HL-60/S4 treated with retinoic acid at 250 ng/mL for 4 days and 3 days (cell line): ENCODE data around the gene SBNO1.
"Not testable (repeated sequence)": the region's sequence is repeated elsewhere in the genome, so short reads cannot be mapped to it uniquely, and the experiment has no call there.

Source experiments
- in situ Hi-C: fragments of 300-500 bp; cut with MboI; formaldehyde crosslinking; loops from 2 replicates; pipeline ENCODE4 v1.7.0; 2022; ENCODE audit warnings: low sequenced_read_pairs

The SBNO1 gene

DNA sequence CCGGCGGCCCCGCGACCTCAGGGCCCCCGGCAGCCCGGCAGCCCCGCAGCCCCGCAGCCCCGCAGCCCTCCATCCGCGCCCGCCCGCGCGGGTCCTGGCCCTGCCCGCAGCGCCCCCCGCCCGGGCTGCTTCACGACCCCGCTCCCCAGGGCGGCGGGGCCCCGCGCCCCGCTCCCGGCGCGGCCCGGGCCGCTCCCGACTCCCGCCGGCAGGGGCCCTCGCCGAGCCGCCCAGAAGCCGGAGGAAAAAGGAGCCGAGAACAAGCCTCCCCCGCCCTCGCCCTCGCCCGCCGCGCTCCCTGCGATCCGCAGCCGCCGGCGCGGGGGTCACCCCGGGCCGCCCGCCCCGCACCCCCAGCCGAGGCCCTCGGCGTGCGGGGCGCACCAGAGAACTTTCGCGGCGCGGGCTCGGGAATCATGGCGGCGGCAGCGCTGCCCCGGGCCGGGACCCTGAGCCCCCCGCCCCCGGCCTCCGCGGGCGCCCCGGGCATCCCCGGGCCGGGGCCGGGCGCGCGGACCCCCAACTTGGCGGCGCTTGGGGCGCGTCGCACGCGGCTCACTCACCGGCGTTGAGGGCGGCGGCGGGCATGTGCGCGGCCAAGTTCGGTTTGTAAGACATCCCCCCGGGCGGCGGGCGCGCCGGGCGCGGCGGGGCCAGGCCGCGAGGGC lies 93.5 kb downstream of the SBNO1 start:
- in situ Hi-C loops, result no loop called here

DNA sequence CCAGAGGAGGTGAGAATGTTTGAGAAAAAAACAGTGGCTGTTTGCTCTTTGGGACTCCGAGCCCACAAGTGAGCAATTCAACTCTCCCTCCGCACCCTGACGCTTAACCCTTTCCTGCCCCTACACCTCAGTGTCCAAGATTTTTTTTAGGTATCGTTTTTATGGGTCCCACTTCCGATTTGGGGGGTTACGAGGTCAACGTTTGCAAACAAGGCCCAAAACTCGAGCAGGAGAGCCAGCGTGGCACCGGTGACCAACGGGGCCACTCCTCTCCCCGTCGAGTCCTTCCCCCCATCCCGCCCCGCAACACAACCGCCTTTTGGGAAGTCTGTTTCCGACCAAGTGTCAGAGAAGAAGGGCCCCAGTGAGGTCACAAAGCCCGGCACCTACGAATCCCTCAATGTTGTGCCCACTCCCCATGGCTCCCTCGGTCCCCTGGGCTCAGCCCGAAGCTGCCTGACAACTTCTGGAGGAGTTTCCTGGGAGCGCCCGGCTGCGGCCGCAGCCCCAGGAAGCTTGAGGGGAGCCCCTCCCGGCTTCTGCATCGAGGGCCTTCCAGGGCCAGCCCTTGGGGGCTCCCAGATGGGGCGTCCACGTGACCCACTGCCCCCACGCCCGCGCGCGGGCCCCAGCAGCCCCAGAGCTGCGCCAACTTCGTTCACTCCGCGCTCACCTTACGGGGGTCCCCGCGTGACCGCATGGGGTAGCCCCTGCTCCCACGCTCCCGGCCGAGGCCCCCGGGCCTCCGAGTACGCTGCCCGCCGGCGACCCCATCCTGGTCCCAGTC lies 94.2 kb downstream of the SBNO1 start:
- in situ Hi-C loops, result no loop called here

GRCh38 chr12:123269896-123270213 lies 94.8 kb downstream of the SBNO1 start:
- in situ Hi-C loops, result no loop called here

- in situ Hi-C loops, result no loop called here
These were observed 95.2 kb downstream of the SBNO1 start for GRCh38 chr12:123269395-123269892.

GRCh38 chr12:123268850-123269249 lies 95.8 kb downstream of the SBNO1 start:
- in situ Hi-C loops, result no loop called here

DNA sequence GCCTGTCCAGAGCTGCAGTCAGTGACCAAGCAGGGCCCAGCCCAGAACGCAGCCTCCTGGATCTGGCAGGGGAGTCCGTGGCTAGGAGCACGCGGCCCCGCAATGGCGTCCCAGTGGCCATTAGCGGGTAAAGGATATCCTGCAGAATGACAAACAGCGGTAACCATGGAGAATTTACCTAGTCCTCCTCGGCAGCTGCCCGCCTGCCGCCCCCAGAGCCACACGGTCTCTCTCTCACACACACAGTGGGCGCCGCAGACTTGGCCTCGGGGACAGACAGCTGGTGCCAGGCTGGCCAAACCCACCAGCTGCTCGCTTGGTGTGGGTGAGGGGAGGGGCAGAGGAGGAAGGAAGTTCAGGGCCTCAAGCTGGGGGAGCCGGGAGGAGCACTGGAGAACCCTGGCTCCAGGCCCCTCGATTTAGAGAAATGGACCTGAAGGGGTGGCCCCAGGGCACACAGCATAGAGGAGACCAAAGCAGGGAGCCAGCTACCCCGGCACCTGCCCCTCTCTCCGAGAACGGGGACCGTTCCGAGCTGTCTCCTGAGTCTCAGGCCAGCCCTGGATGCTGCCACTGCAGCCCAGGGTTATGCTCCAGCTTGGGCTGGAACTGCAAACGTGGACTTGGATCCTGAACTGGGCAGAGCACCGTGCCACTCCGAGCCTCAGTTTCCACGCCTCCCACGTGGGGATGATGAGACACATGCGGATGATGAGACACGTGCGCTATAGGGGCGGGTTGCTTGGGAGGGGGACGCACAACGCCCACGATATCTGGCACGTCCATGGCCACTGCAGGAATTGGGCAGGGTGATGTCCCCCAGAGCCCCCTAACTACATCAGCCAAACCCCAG lies 96.4 kb downstream of the SBNO1 start:
- in situ Hi-C loops, result no loop called here

- in situ Hi-C loops, result no loop called here
These were observed 97.2 kb downstream of the SBNO1 start for GRCh38 chr12:123267335-123267920.

- in situ Hi-C loops, result no loop called here
These were observed 97.9 kb downstream of the SBNO1 start for GRCh38 chr12:123266679-123267277.

DNA sequence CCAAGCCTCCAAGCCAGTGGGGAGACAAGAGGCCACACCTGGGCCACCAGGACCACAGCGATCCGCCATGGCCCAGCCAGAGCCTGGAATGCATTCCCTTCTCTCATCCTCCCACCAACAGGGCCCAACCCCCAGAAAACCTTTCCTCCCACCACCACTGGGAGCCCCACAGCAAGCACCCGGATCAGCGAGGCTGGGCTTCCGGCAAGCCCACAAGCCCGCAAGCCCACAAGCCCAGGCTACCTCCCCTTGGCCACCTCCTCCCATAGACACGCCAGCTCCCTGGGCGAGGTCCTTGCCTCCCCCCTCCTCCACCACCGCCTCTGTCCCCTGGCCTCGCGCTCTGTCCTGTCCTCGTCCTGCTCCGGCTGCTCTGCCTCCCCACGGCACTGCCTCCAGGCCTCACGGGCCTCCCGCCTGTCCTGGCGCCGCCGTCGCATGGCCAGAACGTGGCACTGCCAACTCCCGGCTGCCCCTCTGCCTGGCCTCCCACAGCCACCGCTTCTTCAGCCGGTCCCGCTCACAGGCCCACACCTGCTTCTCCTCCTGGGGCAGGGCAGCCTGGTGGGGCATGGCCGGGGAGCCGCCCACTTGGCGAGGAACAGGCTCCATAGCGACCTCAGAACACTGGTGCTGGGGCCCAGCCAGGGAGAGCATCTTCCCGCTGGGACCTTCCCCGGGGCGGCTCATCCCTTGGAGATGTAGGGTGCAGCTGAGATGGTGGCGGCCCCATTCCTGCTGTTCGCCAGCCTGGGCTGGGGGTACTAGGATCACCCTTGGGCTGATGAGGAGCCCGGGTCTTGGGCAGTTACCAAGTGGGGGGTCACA lies 98.6 kb downstream of the SBNO1 start:
- in situ Hi-C loops, result no loop called here

DNA sequence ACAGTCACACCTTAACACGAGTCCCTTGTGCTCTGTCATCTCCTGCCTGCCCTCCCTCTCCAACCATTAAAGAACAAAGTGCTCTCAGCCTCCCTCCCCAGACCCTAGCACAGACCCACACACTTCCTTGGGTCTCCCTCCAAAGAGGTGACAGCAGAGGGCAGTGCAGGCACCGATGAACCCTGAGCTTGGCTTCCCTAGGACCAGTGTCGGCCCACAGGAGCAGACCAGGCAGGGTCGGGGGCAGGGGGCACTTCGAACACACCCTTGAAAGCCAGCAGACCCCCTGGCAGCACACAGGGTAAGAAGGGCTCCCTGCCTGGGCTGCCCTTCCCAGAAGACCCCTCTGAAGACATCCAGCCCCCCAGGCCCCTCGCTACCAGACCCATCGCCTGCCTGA lies 100.0 kb downstream of the SBNO1 start:
- in situ Hi-C loops, result no loop called here

DNA sequence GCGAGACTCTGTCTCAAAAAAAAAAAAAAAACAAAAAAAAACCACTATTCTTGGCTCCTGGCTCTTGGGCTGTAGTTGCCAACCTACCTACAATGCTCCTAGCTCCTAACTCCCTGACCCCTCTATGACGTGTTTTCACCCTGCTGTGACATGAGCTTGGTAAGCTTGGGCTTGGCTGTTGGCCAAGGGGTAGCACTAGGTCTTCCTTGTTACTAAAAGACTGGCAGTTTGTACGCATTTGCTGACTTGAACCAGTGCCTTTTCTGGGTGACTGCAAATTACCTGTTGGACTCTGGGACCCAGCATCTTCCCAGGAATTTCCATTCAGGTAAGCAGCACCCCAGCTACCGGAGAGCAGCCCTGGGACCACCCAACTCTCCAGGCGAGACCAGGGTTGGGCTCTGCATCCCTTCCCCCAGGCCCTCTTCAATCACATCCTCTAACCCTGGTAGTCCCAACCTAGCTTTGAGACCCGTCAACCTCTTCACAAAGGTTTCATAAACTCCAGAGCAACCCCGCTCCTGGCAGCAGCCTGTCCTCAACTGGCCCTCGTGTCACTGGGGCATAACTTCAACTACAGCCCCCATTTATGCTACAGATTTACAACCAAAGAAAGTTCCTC lies 101.3 kb downstream of the SBNO1 start:
- in situ Hi-C loops, result no loop called here

- in situ Hi-C loops, result no loop called here
These were observed 103.5 kb downstream of the SBNO1 start for GRCh38 chr12:123261196-123261595.

GRCh38 chr12:123260081-123260480 lies 104.6 kb downstream of the SBNO1 start:
- in situ Hi-C loops, result no loop called here

- in situ Hi-C loops, result no loop called here
These were observed 106.1 kb downstream of the SBNO1 start for GRCh38 chr12:123258593-123258992.

DNA sequence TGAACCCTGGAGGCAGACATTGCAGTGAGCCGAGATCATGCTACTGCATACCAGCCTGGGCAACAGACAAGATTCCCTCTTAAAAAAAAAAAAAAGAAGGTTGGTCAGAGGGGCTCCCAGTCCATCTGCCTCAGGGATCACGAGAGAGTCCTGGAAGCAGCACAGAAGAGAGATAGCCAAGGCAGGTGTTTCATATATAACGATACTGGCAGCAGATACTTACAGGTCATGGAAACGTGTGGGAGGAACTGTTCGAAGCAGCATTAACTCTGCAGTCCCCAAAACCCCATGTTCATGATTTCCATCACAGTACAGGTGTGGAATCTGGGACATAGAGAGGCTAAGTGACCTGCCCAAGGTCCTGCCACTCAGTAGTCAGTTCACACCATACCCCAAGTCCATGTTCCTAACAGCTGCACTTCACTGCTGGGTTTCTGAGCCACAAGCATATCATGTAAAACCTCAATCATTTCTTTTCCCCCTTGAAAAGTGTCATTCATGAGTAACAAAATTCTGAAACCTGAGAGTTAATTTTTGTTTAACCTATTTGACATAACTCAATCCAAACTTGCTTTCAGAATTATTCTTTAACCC lies 109.7 kb downstream of the SBNO1 start:
- in situ Hi-C loops, result no loop called here

DNA sequence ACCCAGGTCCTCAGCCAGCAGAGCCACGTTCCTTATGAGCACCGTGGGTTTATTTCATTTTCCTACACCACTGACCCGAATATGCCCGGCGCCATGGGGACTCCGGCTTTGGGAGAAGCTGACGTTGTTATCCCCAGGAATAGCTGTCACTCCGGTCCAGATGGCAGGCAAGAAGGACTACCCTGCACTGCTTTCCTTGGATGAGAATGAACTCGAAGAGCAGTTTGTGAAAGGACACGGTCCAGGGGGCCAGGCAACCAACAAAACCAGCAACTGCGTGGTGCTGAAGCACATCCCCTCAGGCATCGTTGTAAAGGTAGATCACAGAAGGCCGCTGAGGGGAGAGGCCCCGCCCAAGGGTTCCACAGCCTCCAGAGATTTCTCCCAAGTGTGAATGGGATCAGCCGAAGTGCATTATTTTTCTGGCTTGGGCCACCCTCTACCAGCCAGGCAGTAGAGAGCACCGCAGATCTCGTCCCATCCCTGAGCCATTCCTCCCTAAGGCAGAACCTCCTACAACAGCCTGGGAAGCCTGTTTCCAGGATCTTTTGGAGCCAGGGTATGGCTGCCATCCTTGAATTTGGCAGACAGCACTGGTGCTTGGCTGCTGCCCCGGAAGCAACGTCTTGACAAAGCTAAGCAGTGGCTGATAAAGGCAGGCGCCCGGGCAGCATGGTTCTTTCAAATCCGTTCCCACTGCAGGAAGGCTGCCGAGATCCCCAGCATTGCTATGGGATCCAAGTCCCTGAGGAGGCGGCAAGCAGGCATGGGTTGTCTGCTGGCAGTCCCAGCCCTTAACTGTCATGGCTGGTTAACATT lies 110.8 kb downstream of the SBNO1 start:
- in situ Hi-C loops, result no loop called here

- in situ Hi-C loops, result not testable (repeated sequence)
These were observed 112.3 kb downstream of the SBNO1 start for GRCh38 chr12:123252365-123252764.

DNA sequence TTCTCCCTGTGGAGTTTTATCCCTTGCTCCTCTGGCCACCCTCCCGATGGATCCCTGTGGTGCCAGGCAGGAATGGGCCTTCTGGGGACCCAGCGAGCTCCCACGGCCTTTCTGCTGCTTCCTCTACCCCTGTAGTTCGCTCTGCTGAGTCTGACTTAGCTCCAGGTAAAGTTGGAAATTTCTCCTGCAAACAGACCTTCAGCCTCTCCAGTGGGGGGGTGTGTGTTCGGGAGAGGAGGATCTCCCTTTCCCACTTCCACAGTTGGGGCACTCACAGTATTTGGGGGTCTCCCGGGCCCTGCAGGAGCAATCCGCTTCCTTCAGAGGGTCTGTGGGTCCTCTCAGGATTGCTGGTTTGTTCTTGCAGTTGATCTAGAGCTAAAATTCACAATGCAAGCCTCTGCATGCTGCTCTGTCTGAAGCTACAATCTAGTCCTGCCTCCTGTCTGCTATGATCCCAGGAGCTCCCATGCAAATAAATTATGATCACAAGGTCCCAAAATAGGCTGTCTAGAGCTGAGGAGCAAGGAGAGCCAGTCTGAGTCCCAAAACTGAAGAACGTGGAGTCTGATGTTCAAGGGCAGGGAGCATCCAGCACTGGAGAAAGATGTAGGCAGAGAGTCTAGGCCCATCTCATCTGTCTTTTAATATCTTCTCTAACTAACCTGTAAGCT lies 113.1 kb downstream of the SBNO1 start:
- in situ Hi-C loops, result no loop called here
